Dedifferentiated amniotic fluid mesenchymal stem cell (primary cell): ENCODE results near the gene MASP2.

Experiments used
- DNase-seq: peaks from one replicate; pipeline ENCODE4 v3.0.0-alpha.2; 2016; ENCODE audit errors: extremely low spot score

MASP2 gene

GRCh38 chr1:10989095-10989494, 57.9 kb downstream of the MASP2 start:
- no peak for DNase-seq

- DNase-seq = no peak
Observed at GRCh38 chr1:10987840-10988417, 59.1 kb downstream of the MASP2 start.

- no peak for DNase-seq
Observed at GRCh38 chr1:10986525-10986890, 60.5 kb downstream of the MASP2 start.

GRCh38 chr1:10980841-10981727, 66.0 kb downstream of the MASP2 start:
- no peak for DNase-seq

- peak; percentile 81 for DNase-seq
Observed at GRCh38 chr1:10980094-10980577, 66.9 kb downstream of the MASP2 start.

GRCh38 chr1:10979483-10979920, 67.5 kb downstream of the MASP2 start:
- no peak for DNase-seq

- DNase-seq = no peak
Observed at GRCh38 chr1:10978719-10979118, 68.3 kb downstream of the MASP2 start.
